ENCODE measurements around the gene ZMYND8.
A peak's percentile ranks its signal among the peaks of the same experiment; 100 is the strongest.

Gene ZMYND8

GRCh38 chr20:47330933-47331708 lies 25.4 kb downstream of the ZMYND8 start:
- DNase-seq: no peak

DNA sequence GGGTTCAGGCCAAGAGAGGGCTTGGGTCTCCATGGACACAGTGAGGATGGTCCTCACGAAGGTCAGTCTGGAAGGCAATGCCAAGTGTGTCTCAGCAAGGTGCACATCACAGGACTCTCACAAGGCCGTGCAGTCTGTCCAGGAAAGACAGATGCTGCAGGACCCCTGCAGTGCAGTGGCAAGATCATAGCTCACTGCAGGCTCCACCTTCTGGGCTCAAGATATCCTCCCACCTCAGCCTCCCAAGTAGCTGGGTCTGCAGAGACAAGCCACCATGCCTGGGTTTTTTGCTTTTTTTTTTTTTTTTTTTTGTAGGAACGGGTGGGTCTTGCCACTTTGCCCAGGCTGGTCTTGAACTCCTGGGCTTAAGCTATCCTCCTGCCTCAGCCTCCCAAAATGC lies 26.4 kb downstream of the ZMYND8 start:
- DNase-seq: no peak

GRCh38 chr20:47328129-47328528 lies 28.4 kb downstream of the ZMYND8 start:
- no peak for DNase-seq

GRCh38 chr20:47327711-47328110 lies 28.8 kb downstream of the ZMYND8 start:
- DNase-seq: no peak

- DNase-seq: no peak
Measured at GRCh38 chr20:47326658-47327268, 29.7 kb downstream of the ZMYND8 start.

- no peak for DNase-seq
Measured at GRCh38 chr20:47325242-47325641, 31.3 kb downstream of the ZMYND8 start.

GRCh38 chr20:47320990-47321805 lies 35.3 kb downstream of the ZMYND8 start:
- peak; percentile 31 to 47 for DNase-seq

- DNase-seq: no peak
Measured at GRCh38 chr20:47319517-47320252, 36.8 kb downstream of the ZMYND8 start.

DNA sequence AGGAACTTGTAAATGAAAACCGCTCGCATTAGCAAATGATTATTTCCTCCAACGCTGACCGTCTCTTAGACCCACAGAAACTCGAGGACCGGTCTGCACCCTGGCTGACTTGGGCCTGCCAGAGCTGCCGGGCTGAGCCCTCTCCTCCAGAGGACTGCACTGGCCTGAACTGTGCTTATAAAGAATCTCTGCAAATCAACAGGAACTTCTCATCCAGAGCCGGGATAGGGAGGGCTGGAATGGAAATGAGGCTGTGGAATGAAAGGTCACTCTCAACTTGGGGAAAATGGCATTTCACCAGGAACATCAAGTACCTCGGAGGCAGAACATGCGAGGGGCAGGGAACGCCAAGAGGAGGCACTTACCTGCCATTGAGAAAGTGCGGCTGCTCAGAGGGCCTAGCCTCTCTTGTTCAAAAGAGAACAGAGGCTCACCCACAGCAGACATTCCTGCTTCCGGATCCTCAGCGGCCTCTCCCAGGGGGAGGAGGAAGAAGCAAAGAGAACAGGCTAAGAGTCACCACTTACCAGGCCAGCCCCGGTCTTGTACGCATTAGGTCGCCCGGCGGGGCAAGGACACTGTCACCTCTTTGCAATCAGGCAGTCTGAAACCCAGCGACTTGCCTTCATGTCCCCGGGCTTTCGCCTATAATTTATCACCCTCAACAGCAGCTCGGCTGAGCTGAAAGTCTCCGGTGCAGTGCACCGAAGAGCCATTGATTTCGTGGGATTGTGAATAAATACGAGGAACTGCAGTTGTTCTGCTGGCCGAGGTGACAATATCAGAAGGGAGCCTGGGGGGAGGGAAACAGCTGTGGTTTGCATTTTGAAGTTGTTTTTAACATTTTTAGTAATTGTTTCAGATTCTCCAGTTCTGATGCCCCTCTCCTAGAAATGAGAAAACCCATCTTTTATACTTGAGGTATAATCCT lies 37.6 kb downstream of the ZMYND8 start:
- DNase-seq: no peak

DNA sequence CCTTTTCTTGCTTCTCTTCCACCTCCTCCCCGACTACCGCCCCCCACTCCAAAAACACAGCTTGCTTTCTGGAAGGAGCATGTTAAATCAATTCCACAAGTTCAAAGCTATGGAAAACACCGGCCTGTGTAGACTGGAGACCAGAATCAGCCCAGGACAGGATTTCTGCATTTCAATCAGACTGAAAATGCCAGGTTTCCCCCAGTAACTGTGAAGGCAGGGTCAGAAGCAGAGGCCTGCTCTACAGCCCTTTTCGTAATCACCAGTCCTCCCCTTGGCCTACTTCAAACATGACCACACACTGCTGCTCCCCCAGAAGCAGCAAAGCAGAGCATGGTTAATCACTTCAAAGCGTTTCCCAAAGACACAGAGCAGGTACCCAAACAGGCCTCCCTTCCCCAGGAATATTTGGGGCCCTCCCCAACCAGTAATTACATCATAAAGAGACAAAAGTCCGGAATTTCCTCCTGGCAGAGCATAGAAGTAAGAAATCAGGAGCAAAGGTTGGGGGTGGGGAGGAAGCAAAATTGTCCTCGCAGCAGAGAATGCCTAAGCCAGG lies 38.4 kb downstream of the ZMYND8 start:
- no peak for DNase-seq

DNA sequence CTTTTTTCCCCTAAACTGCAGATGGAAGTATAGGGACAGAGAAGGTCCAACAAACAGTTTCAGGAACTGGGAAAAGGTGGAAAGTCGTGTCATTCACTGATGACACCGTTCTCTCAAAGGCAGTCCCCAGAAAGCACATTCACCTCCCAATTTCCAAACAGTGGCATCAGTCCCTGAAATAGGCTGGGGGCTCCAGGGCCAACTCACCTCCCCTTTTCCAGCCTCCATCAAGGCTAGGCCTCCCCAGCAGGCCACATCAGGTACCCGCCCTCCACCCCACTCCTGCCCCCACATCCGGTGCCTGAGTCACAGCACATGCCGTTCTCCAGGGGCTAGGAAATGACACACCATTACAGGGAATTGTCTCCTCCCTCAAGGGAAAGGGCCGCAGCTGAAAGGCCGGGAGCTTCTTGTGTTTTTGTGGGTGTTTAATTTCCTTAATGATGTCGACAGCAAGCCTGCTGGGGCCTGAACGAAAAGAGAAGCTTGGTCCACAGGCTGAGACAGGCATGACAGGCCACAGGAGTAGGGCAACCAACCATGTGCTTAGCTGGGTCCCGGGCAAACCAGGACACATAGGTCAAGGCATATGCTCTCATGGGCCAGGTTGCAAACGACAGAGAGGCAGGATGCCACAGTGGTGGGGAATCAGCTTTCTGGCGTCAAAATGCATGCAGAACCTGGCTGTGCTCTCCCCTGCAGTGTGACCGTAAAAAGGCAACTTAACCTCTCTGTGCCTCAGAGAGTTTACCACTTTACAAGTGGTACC lies 39.2 kb downstream of the ZMYND8 start:
- peak in 1 of 2 experiments; percentile 52 for DNase-seq

DNA sequence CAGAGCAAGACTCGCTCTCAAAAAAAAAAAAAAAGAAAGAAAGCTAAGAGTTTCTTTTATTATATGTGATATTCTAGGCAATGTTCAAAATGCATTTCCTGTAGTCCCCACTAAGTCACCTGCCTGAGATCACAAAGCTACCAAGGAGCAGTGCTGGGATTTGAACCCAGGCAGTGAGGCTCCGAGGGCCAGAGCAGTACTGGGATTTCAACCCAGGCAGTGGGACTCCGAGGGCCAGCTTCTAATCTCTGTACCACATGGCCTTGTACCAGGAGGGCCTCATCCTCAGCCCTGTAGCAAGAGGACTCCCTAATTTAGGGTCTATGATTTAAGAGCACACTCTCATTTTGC lies 39.7 kb downstream of the ZMYND8 start:
- DNase-seq: no peak

DNA sequence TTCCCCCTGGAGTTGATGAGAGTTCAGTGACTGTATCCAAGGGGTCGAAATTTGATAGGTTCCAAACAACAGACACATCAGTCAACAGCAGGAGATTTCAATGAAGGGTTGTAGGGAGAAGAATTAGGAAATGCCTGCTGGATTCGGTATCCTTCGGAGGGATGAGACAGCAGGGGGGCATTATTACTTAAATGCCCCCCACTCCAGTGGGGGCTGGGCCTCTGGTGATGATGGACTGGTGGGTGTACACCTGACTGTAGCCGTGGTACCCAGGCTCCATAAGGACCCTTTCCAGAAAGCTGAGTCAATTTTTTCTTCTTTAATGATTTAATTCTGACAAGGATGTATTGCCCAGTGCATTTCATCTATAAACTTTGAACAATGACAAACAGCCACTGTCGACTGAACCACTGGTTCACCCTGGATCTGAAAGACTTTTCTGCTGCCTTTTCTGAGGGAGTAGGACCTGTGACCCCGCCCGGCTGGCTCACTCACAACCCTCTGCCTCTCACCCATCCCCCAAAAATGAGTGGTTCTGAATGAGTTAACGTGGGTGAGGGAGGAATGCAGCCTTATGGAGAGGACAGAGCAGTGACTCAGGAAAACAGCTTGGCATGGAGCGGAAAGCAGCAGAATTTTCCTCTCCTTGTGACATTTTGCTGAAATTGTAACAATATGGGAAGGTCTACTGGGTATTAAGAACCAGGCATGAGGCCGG lies 41.0 kb downstream of the ZMYND8 start:
- peak in 1 of 2 experiments; percentile 43 for DNase-seq

DNA sequence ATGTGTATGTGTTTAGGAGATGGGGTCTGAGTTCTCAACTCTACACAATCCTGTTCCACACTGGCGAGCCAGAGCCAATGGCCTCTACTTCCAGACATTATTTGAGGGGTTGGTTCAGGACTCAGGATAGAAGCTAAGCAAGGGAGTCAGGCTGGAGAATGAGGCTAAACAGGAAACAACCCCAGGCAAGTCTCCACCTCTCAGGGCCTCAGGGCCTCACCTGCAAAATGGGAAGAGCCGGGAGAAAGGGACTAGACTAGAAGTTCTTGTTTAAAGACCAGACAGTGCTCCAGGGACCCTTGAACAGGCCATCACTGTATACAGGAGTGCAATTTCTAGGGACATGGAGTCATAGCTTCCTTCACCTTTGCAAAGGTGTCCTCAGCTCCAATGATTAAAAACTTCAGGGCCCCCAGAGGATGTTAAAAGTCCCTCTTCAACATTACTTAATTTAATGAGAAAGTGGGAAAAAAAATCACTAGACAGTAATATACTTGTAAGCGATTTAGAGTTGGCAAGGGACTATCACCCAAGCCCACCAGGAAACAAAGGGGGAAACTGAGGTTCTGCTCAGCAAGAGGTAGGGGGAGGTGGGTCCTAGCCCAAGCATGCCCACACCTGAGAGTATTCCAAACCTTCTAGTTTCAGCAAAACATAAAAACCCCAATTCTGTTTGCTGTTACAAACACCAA lies 41.7 kb downstream of the ZMYND8 start:
- no peak for DNase-seq

DNA sequence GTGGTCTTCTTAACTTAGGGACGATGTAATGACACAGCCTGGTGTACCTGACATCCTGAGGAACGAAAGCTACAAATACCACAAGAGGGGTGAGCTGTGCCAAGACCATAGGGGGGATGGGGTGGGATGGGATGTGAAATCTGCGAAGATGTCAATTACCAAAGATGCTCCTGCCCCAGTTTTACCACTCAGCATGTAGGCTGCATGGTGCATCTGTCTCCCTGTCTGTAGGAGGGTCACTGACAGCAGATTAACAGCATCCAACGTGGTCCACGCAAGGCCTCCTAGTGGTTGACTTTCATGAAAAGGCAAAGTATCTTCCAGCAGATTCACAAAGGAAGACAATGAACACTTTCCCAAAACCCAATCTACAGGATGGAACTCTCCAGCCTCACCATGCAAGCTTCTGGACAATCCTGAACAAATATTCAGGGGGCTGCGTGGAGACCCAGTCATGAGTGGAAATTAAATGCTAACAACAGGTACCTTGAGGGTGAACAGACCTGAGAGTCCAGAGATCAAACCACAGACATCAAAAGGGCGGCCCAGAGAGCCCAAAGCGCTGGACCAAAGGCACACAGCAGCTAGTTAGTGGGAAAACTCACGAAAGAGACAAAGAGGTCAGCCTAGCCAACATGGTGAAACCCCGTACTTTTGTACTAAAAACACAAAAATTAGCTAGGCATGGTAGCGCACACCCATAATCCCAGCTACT lies 44.4 kb downstream of the ZMYND8 start:
- DNase-seq: no peak

DNA sequence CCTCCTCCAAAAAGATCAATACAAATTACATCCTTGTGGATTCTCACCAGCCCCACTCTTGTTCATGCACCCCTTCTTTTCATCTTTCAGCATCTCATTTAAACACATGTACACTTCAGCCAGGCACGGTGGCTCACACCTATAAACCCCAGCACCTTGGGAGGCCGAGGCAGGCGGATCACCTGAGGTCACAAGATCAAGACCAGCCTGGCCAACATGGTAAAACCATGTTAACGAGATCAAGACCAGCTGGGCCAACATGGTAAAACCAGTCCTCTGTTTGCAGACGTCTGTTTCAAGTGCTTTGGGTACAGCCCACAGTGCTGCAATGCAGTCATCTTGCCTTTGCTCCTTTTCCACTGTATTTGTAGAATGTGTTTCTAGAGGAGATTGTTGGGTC lies 45.3 kb downstream of the ZMYND8 start:
- DNase-seq: no peak

GRCh38 chr20:47310729-47311128 lies 45.8 kb downstream of the ZMYND8 start:
- DNase-seq: no peak

DNA sequence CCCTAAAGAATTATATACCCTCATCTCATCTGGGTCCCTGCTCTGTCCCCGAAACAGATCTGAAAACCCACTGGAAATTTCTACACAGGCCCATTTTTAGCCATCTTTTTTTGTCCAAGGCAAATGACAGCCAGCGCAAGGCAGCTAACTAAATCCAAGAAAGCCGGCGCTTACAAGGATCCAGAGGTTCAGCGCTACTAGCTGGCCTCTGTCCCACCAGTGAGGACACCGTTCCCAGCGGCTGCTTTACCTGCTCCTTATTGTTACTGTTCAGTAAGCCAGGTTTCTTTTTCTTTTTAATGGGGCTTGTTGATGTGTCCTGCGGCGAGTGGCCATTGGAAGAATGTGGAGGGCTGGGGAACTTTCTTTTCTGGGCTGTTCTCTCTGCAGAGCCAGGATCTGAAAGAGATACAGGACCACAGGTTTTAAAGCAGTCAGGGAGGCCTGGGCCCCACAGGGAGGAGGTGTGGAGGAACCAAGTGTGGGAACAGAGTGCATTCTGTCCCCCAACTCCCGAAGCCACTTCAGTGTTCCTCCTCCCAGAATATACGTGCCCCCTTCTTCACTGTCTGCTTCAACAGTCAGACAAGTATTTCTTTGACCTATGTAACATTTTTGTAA lies 46.6 kb downstream of the ZMYND8 start:
- DNase-seq: no peak
